Subcutaneous adipose tissue (tissue), 4 donors: ENCODE data around the gene CTCFL. TPM values are rescaled to one million over a fixed set of nuclear protein-coding genes. Genes with fewer than 3 reads are reported as not detected.

Experiments used
- CTCF ChIP-seq: fragments of 450-650 bp; IDR thresholded peaks from one replicate; pipeline ENCODE4 v1.5.1; 2016; ENCODE audit warnings: low read depth, mild to moderate bottlenecking, control low read depth, antibody characterized with exemption, moderate library complexity
- total RNA-seq, 4 donors: library from RNA; depleted of rRNA; stranded (reverse); fragments of >200 nt; gene quantifications; one replicate each; pipeline ENCODE4 v1.1.0, GENCODE V29; 2016

The CTCFL gene
- total RNA-seq, 4 donors from 2014 or later = 0.17 TPM; not detected in 3

GRCh38 chr20:57568960-57569359, 44.0 kb upstream of the CTCFL start:
- no peak for TF ChIP-seq CTCF

- TF ChIP-seq CTCF = no peak
Observed at GRCh38 chr20:57568088-57568896, 43.4 kb upstream of the CTCFL start.

- TF ChIP-seq CTCF = no peak
Observed at GRCh38 chr20:57567471-57568079, 42.6 kb upstream of the CTCFL start.

GRCh38 chr20:57566803-57567459, 42.0 kb upstream of the CTCFL start:
- TF ChIP-seq CTCF = no peak

- TF ChIP-seq CTCF = no peak
Observed at GRCh38 chr20:57566399-57566798, 41.5 kb upstream of the CTCFL start.

GRCh38 chr20:57564951-57565642, 40.2 kb upstream of the CTCFL start:
- no peak for TF ChIP-seq CTCF
